HG02763 (cell line): Measurements from ENCODE around the gene ELOA.
"Not testable (repeated sequence)": the region's sequence is repeated elsewhere in the genome, so short reads cannot be mapped to it uniquely, and the experiment has no call there.

Experiments
- ATAC-seq: cut with Tn5 transposase; IDR thresholded peaks from one replicate; pipeline ENCODE4 v1.9.1; 2021; ENCODE audit warnings: mild to moderate bottlenecking, moderate library complexity; ENCODE audit not compliant: unreplicated experiment

ELOA gene

DNA sequence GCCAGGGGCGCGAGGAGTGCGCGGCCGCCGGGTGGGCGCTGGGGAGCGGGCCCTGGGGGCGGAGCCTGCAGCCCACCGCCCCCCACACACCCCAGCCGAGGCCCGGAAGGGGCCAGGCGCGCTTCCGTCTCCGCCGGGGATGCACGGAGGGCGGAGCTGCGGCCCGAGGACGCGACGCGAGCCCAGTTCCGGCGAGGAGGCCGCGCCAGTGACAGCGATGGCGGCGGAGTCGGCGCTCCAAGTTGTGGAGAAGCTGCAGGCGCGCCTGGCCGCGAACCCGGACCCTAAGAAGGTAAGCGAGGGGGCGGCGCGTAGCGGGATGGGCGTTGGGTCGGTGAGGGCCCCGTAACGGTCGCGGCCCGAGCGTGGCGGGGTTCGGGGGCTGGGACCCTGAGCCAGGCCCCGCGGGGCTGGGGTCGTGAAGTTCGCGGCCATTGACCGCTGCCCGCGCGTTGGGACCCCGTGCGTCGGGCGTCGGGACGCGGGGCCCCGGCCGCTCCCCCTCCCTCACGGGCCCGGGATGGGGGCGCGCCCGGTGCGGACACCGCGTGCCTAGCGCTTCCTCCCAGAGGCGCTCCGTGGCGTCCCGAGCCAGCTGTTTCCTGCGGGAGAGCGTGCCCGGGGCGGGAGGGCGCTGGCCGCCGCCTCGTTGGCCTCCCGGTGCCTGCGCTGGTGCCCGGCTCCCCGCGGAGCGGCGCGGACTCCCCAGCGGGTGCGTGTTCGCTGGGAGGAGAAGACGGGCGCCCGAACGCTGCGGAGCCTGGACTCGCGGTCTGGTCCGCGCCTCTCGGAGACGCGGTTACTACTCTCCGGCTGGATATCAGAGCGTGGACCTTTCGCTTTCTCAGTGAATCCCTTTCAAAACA is at the start of gene ELOA:
Gene ELOA, plus strand, starts transcription at position 185 of the 866 bp plus-strand sequence. Its CDS starts 33 bp downstream, at position 218.
- peak; percentile 73 for ATAC-seq

DNA sequence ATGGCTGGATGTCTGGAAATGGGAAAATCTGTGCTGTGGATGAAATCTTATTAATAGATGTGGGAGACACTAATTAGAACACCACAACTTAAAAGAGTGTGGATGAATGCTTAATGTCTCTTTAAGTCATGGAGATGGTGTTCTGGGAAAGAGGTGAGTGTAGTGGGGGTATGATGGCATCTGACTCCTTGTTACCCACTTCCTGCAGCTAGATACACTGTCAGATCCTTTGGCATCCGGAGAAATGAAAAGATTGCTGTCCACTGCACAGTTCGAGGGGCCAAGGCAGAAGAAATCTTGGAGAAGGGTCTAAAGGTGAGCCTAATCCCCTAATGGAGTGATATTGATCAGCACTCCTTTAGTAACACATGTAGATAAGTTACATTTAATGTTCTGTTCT is 49.7 kb upstream of the ELOA start:
- no peak for ATAC-seq

- no peak for ATAC-seq
These were observed 48.9 kb upstream of the ELOA start for GRCh38 chr1:23694371-23694770.

GRCh38 chr1:23695667-23696066 is 47.6 kb upstream of the ELOA start:
- no peak for ATAC-seq

DNA sequence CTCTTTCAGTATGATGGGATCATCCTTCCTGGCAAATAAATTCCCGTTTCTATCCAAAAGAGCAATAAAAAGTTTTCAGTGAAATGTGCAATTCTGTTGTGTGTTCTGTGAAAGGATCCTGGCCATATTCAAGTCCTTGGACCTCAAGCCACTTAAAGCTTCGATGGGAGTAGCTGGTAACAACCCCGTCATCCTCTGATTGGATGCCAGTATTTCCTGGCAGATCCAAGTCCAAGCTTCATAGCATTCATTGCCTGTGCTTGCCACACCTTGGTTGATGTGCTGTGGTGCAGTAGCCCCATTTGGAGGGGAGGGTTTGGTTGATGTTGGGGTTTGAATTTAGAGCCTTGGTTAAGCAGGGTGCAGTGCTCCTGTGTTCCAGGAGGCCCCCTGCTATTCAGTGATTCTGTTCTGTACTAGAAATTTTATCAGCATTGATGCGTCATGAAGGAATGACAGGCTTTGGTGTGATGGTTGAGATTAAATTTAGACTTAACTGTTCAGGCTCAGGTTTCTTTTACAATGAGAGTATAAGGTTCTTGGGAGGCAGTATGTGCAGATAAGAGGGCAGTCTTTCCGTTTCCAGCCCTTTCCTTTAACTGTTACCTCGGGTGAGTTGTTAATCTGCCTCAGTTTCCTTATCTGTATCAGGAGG is 46.8 kb upstream of the ELOA start:
- no peak for ATAC-seq

DNA sequence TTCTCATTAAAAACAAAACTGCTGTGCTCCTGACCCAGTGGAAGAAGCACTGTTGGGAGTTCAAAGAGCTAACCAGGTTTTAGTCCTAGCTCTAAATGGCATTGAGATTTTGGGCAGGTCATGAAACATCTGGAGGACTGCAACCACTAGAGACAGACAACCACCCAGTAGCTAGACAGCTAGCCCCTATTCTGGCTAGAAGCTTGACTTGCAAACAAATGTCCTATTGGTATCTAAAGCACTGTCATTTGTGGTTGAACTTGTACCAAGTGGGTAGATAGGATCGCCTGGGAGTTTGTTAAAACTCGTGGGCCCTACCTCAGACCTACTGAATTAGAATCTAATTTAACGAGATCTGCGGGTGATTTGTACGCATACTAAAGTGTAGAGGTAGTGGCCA is 44.8 kb upstream of the ELOA start:
- no peak for ATAC-seq

GRCh38 chr1:23699280-23700179 is 43.7 kb upstream of the ELOA start:
- no peak for ATAC-seq

DNA sequence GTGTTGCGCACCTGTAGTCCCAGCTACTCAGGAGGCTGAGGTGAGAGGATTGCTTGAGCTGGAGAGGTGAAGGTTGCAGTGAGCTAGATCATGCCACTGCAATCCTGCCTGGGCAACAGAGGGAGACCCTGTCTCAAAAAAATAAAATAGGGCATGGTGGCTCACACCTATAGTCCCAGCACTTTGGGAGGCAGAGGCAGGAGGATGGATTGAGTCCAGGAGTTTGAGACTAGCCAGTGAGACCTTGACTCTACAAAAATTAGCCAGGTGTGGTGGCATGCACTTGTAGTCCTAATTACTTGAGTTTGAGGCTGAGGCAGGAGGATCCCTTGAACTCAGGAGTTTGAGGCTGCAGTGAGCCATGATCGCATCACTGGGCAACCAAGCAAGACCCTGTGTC is 42.0 kb upstream of the ELOA start:
- ATAC-seq, result no peak

GRCh38 chr1:23701996-23702395 is 41.3 kb upstream of the ELOA start:
- no peak for ATAC-seq

GRCh38 chr1:23704834-23705495 is 38.3 kb upstream of the ELOA start:
- no peak for ATAC-seq

DNA sequence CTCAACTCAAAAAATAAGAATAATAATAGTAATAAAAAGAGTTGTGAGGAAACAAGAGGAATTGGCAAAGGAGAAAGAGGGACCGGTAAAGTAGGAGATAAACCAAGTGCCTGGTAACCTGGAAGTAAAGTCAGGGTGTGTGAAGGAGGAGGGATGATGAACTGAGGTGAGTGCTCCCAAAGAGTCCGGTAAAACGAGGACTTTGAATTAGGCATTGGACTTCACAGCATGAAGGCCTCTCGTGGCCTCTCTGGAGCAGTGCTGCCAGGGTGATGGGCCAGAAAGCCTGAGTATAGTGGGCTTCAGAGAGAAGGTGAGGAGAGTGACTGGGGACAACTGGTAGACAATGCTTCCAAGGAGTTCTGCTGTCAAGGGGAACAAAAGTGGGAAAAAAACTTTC is 34.0 kb upstream of the ELOA start:
- no peak for ATAC-seq

DNA sequence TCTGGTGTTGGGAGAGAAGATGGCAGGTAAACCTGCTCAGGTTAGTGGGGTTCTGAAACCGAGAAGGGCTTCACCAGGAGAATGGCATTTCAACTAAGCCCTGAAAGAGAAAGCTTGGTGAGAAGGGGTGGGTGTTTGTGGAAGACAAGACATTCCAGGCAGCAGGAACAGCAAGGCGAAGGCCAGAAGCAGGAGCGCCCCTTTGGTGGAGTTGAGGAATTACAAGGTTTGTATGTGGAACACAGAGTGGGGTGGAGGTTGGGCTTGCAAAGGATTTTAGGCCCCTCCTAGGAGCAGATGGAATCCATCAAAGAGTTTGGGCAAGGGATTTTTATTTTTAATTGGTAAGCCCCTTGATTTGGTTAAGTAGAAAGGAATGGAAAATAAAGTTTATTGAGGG is 24.8 kb upstream of the ELOA start:
- no peak for ATAC-seq

DNA sequence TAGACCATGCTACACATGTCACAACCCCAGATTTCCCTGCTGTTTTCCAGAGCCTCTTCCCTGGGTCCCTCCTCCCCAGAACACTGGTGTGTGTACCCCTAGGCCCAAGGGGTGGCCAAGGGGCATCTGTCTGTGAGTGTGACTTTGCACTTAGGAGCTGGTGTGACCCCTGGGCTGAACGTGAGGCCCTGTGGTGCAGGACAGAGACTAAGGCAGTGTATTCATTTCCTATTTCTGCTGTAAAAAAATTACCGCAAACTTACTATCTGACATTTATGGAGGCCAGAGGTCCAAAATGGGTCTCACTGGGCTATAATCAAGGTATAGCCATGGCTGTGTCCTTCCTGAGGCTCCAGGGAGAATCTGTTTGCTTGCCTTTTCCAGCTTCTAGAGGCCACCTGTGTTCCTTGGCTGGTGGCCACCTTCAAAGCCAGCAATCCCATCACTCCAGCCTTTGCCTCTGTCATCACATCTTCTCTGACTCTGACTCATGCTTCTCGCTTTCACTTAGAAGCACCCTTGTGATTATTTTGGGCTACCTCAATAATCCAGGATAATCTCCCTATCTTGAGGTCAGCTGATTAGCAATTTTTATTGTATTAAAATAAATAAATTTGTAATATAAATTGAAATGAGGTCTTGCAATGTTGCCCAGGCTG is 24.0 kb upstream of the ELOA start:
- no peak for ATAC-seq

DNA sequence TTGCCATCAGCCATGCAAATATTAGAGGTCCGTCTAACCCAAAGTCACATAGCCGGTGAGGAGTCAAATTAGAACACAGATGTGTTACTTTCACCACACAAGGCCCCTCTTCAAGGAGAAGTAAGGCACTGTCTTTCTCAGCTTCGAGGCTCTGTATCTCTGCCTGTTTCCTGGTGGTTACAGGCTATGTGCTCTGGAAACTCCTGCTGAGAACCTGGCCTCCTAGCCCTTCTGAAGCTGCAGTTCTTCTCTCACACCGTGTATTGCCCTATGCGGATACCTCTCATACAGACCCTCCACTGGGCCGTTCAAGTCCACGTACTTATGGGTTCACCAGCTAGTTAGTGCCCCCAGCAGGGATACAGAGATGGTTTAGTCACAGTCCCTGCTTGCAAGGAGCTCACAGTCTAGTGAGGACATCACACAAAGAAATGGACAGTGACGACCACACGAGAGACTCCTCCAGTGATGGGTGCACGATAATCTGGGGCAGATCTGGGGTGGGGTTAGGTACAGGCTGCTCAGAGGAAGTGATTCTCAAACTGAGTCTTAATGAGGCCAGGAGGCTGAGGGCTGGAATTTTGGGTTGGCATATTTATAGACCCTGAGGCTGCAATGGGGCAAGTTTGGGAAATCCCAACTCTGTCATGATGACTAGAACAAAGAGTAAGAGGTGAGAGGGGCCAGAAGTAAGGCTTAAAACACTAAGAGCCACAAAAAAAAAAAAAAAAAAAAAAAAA is 22.8 kb upstream of the ELOA start:
- peak; percentile 48 for ATAC-seq

GRCh38 chr1:23722652-23723051 is 20.6 kb upstream of the ELOA start:
- ATAC-seq, result no peak

GRCh38 chr1:23726686-23727085 is 16.6 kb upstream of the ELOA start:
- ATAC-seq, result no peak

GRCh38 chr1:23727362-23727811 is 15.9 kb upstream of the ELOA start:
- ATAC-seq, result no peak

- no peak for ATAC-seq
These were observed 10.7 kb upstream of the ELOA start for GRCh38 chr1:23732363-23733224.

GRCh38 chr1:23733281-23733680 is 10.0 kb upstream of the ELOA start:
- ATAC-seq, result not testable (repeated sequence)
